Activated CD8-positive, alpha-beta T cell treated with anti-CD3 and anti-CD28 coated beads for 36 hours (primary cell): Measurements from ENCODE around the gene CELF4. TPM values are rescaled to one million over a fixed set of nuclear protein-coding genes. Genes with fewer than 3 reads are reported as not detected.

Source experiments
- ATAC-seq: fragments of 200-7000 bp; cut with Tn5 transposase; one replicate; pipeline ENCODE4 v1.10.0; 2021; ENCODE audit warnings: mild to moderate bottlenecking, moderate library complexity
- CTCF ChIA-PET: fragments of 350-600 bp; sonication (Branson Sonifier 250); formaldehyde crosslinking; loops from one replicate; lab custom pipeline; 2021; ENCODE audit warnings: antibody characterized with exemption; lab: Charles Lee
- POLR2A ChIA-PET: fragments of 350-600 bp; sonication (Branson Sonifier 250); formaldehyde crosslinking; loops from one replicate; lab custom pipeline; 2021; ENCODE audit warnings: antibody characterized with exemption; lab: Charles Lee
- DNase-seq: peaks from one replicate; pipeline ENCODE4 v3.0.0-alpha.2; 2020
- H3K27ac Mint-ChIP-seq: one replicate; pipeline ENCODE4 v1.8.0; 2021; ENCODE audit warnings: mild to moderate bottlenecking, mixed read lengths
- H3K27me3 Mint-ChIP-seq: one replicate; pipeline ENCODE4 v1.8.0; 2021; ENCODE audit warnings: mixed read lengths
- H3K36me3 Mint-ChIP-seq: one replicate; pipeline ENCODE4 v1.8.0; 2021; ENCODE audit warnings: low read depth, mixed read lengths
- H3K4me1 Mint-ChIP-seq: one replicate; pipeline ENCODE4 v1.8.0; 2021; ENCODE audit warnings: low read depth, mixed read lengths
- H3K4me3 Mint-ChIP-seq: one replicate; pipeline ENCODE4 v1.8.0; 2021; ENCODE audit warnings: mild to moderate bottlenecking, moderate library complexity, mixed read lengths
- H3K9me3 Mint-ChIP-seq: one replicate; pipeline ENCODE4 v1.8.0; 2021; ENCODE audit warnings: mixed read lengths
- CTCF ChIP-seq: fragments of 200-600 bp; IDR thresholded peaks from one replicate; pipeline ENCODE4 v1.8.0; 2022; ENCODE audit warnings: antibody characterized with exemption, mild to moderate bottlenecking
- intact Hi-C: fragments of 100-400 bp; cut with micrococcal nuclease; formaldehyde crosslinking; loops from one replicate; pipeline ENCODE4 v1.10.0; 2022
- total RNA-seq, 2 experiments: library from RNA; stranded (reverse); gene quantifications; one replicate each; pipeline ENCODE4 v1.2.3, GENCODE V29; 2021

The CELF4 gene
- total RNA-seq, 2 experiments from 2014 or later = not detected

- ChIA-PET POLR2A (no interaction called here), CTCF (no interaction called here)
- Mint-ChIP-seq H3K27me3 (no peaks in the 10 kb centered on the region), H3K9me3 (no peaks in the 10 kb centered on the region), H3K27ac (no peak overlapping the region), H3K4me3 (no peak overlapping the region), H3K4me1 (no peaks in the 10 kb centered on the region), H3K36me3 (no peaks in the 10 kb centered on the region)
- no peak for ATAC-seq
- TF ChIP-seq CTCF = no peak
- intact Hi-C loops = no loop called here
- no peak for DNase-seq
Observed at GRCh38 chr18:37317486-37317885, 248.1 kb downstream of the CELF4 start.

- H3K4me3 Mint-ChIP-seq = no peak overlapping the region
- H3K36me3 Mint-ChIP-seq = no peaks in the 10 kb centered on the region
- no peak for DNase-seq
- H3K27me3 Mint-ChIP-seq = no peaks in the 10 kb centered on the region
- intact Hi-C loops = no loop called here
- no peak for ATAC-seq
- no peak for TF ChIP-seq CTCF
- ChIA-PET CTCF (no interaction called here), POLR2A (no interaction called here)
- no peak overlapping the region for H3K27ac Mint-ChIP-seq
- no peaks in the 10 kb centered on the region for H3K4me1 Mint-ChIP-seq
- no peaks in the 10 kb centered on the region for H3K9me3 Mint-ChIP-seq
Observed at GRCh38 chr18:37316468-37316867, 249.1 kb downstream of the CELF4 start.

GRCh38 chr18:37315935-37316334 lies 249.7 kb downstream of the CELF4 start:
- CTCF ChIA-PET = no interaction called here
- intact Hi-C loops = no loop called here

GRCh38 chr18:37314534-37314933 lies 251.1 kb downstream of the CELF4 start:
- no peak for ATAC-seq
- intact Hi-C loops = no loop called here
- H3K4me3 Mint-ChIP-seq = no peak overlapping the region
- H3K4me1 Mint-ChIP-seq = no peaks in the 10 kb centered on the region
- POLR2A ChIA-PET = no interaction called here
- DNase-seq = no peak
- TF ChIP-seq CTCF = no peak
- H3K9me3 Mint-ChIP-seq = no peaks in the 10 kb centered on the region
- H3K27ac Mint-ChIP-seq = no peak overlapping the region
- CTCF ChIA-PET = no interaction called here
- no peaks in the 10 kb centered on the region for H3K36me3 Mint-ChIP-seq
- H3K27me3 Mint-ChIP-seq = no peaks in the 10 kb centered on the region

More at GRCh38 chr18:37315935-37316334, 249.7 kb downstream of the CELF4 start:
- Mint-ChIP-seq H3K36me3 (no peaks in the 10 kb centered on the region), H3K9me3 (no peaks in the 10 kb centered on the region), H3K27ac (no peak overlapping the region), H3K4me3 (no peak overlapping the region), H3K4me1 (no peaks in the 10 kb centered on the region), H3K27me3 (no peaks in the 10 kb centered on the region)
- TF ChIP-seq CTCF = no peak
- POLR2A ChIA-PET = no interaction called here
- no peak for DNase-seq
- ATAC-seq = no peak

- ChIA-PET CTCF (no interaction called here), POLR2A (no interaction called here)
- Mint-ChIP-seq H3K9me3 (no peaks in the 10 kb centered on the region), H3K4me1 (no peaks in the 10 kb centered on the region), H3K27me3 (no peaks in the 10 kb centered on the region), H3K4me3 (no peak overlapping the region), H3K27ac (no peak overlapping the region), H3K36me3 (no peaks in the 10 kb centered on the region)
- DNase-seq (no peak), ATAC-seq (no peak)
- intact Hi-C loops = no loop called here
- TF ChIP-seq CTCF = no peak
Observed at GRCh38 chr18:37313624-37314023, 252.0 kb downstream of the CELF4 start.
